Dendritic cell treated with granulocyte-macrophage colony-stimulating factor and Interleukin-4, amounts not matched to agents 40 ng/mL and 50 ng/mL, for 4 days (primary cell): ENCODE results near the gene PANK1.

Experiments
- H3K27ac Mint-ChIP-seq: one replicate; pipeline ENCODE4 v1.8.0; 2022; ENCODE audit warnings: mild to moderate bottlenecking, mixed read lengths
- H3K27me3 Mint-ChIP-seq: one replicate; pipeline ENCODE4 v1.8.0; 2022; ENCODE audit warnings: mild to moderate bottlenecking, mixed read lengths
- H3K36me3 Mint-ChIP-seq: one replicate; pipeline ENCODE4 v1.8.0; 2022; ENCODE audit warnings: low read depth, mixed read lengths
- H3K4me1 Mint-ChIP-seq: one replicate; pipeline ENCODE4 v1.8.0; 2022; ENCODE audit warnings: low read depth, mixed read lengths
- H3K4me3 Mint-ChIP-seq: one replicate; pipeline ENCODE4 v1.8.0; 2022; ENCODE audit warnings: mild to moderate bottlenecking, moderate library complexity, mixed read lengths
- H3K9me3 Mint-ChIP-seq: one replicate; pipeline ENCODE4 v1.8.0; 2022; ENCODE audit warnings: mixed read lengths
- intact Hi-C: fragments of 100-400 bp; cut with micrococcal nuclease; formaldehyde crosslinking; loops from one replicate; pipeline ENCODE4 v1.15.0; 2022

The PANK1 gene

GRCh38 chr10:89645742-89646172 is 715 bp upstream of the PANK1 start:
- intact Hi-C loops: loop anchor here (2.0 kb wide), 1 partner anchor 55 kb away; the partner anchor contains the start of gene KIF20B
- Mint-ChIP-seq H3K4me3 (no peak overlapping the region), H3K27me3 (peaks cover 18% of the 10 kb centered on the region), H3K9me3 (no peaks in the 10 kb centered on the region), H3K36me3 (no peaks in the 10 kb centered on the region), H3K27ac (no peak overlapping the region), H3K4me1 (peaks cover 20% of the 10 kb centered on the region)

- H3K36me3 Mint-ChIP-seq: no peaks in the 10 kb centered on the region
- H3K9me3 Mint-ChIP-seq: no peaks in the 10 kb centered on the region
- H3K4me1 Mint-ChIP-seq: peaks cover 20% of the 10 kb centered on the region
- H3K27me3 Mint-ChIP-seq: peaks cover 18% of the 10 kb centered on the region
- no peak overlapping the region for H3K27ac Mint-ChIP-seq
- intact Hi-C loops: loop anchor here (2.0 kb wide), 1 partner anchor 56 kb away; the partner anchor contains the start of gene KIF20B
- H3K4me3 Mint-ChIP-seq: no peak overlapping the region
Measured at GRCh38 chr10:89644691-89644966, 413 bp downstream of the PANK1 start.

- Mint-ChIP-seq H3K4me1 (peaks cover 20% of the 10 kb centered on the region), H3K27me3 (peaks cover 14% of the 10 kb centered on the region), H3K4me3 (no peak overlapping the region), H3K27ac (no peak overlapping the region), H3K36me3 (no peaks in the 10 kb centered on the region), H3K9me3 (no peaks in the 10 kb centered on the region)
- intact Hi-C loops: loop anchor here (2.0 kb wide), 1 partner anchor 57 kb away; the partner anchor contains the start of gene KIF20B
Measured at GRCh38 chr10:89643812-89644690, 991 bp downstream of the PANK1 start.

DNA sequence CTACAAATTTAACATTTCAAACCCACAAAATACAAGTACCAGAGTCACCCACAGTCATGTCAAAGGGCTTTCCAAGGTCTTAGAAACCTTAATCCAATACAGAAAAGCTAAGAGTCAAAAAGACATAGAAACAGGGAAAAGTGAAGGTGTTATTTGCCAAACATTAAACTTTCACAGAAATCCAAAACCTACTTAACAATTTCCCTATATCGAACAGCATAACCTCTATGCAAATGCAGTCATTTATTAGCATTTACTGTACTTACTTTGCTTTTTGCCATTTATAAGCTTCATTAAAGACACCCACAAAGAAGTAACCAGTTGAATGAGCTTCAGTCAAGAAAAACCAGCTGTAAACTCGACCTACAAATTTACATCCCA is 1.6 kb downstream of the PANK1 start:
- Mint-ChIP-seq H3K36me3 (no peaks in the 10 kb centered on the region), H3K4me3 (no peak overlapping the region), H3K9me3 (no peaks in the 10 kb centered on the region), H3K27me3 (peaks cover 11% of the 10 kb centered on the region), H3K27ac (no peak overlapping the region), H3K4me1 (peaks cover 20% of the 10 kb centered on the region)
- intact Hi-C loops: no loop called here

DNA sequence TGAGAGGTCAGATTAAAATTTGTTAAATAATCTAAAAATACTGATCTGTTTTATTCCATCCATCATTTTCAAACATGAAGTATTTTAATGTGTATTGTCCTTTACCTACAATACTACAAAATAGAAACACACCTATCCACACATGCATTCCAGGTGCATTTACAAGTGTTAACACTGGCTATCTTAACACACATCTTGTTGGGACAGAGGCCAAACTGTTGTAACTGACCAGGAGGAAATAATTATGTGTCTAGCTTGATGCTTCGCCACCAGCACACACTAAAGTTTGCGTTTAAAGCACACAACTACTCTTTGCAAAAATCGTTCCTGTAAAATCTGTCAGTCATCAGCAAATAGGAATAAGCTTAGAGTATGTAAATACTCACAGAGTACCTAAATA is 2.8 kb downstream of the PANK1 start:
- Mint-ChIP-seq H3K27me3 (peaks cover 9% of the 10 kb centered on the region), H3K4me1 (peaks cover 18% of the 10 kb centered on the region), H3K27ac (no peak overlapping the region), H3K4me3 (no peak overlapping the region), H3K9me3 (no peaks in the 10 kb centered on the region), H3K36me3 (no peaks in the 10 kb centered on the region)
- intact Hi-C loops: no loop called here

- Mint-ChIP-seq H3K4me3 (no peak overlapping the region), H3K36me3 (no peaks in the 10 kb centered on the region), H3K27me3 (peaks cover 2% of the 10 kb centered on the region), H3K27ac (no peak overlapping the region), H3K9me3 (no peaks in the 10 kb centered on the region), H3K4me1 (peaks cover 9% of the 10 kb centered on the region)
- intact Hi-C loops: no loop called here
Measured at GRCh38 chr10:89640241-89640640, 4.8 kb downstream of the PANK1 start.

- no peak overlapping the region for H3K27ac Mint-ChIP-seq
- no peaks in the 10 kb centered on the region for H3K36me3 Mint-ChIP-seq
- no peak overlapping the region for H3K4me3 Mint-ChIP-seq
- peaks cover 5% of the 10 kb centered on the region for H3K4me1 Mint-ChIP-seq
- no peaks in the 10 kb centered on the region for H3K9me3 Mint-ChIP-seq
- intact Hi-C loops: no loop called here
- H3K27me3 Mint-ChIP-seq: no peaks in the 10 kb centered on the region
Measured at GRCh38 chr10:89639326-89639725, 5.7 kb downstream of the PANK1 start.

- Mint-ChIP-seq H3K4me1 (peaks cover 5% of the 10 kb centered on the region), H3K4me3 (no peak overlapping the region), H3K9me3 (no peaks in the 10 kb centered on the region), H3K27ac (no peak overlapping the region), H3K27me3 (no peaks in the 10 kb centered on the region), H3K36me3 (no peaks in the 10 kb centered on the region)
- intact Hi-C loops: no loop called here
Measured at GRCh38 chr10:89637113-89637512, 7.9 kb downstream of the PANK1 start.

GRCh38 chr10:89634637-89635036 is 10.4 kb downstream of the PANK1 start:
- Mint-ChIP-seq H3K4me1 (peaks cover 5% of the 10 kb centered on the region), H3K27me3 (no peaks in the 10 kb centered on the region), H3K4me3 (no peak overlapping the region), H3K36me3 (no peaks in the 10 kb centered on the region), H3K9me3 (no peaks in the 10 kb centered on the region), H3K27ac (no peak overlapping the region)
- intact Hi-C loops: no loop called here

- peaks cover 5% of the 10 kb centered on the region for H3K4me1 Mint-ChIP-seq
- no peaks in the 10 kb centered on the region for H3K9me3 Mint-ChIP-seq
- no peaks in the 10 kb centered on the region for H3K36me3 Mint-ChIP-seq
- no peak overlapping the region for H3K4me3 Mint-ChIP-seq
- no peak overlapping the region for H3K27ac Mint-ChIP-seq
- H3K27me3 Mint-ChIP-seq: no peaks in the 10 kb centered on the region
- intact Hi-C loops: no loop called here
Measured at GRCh38 chr10:89633484-89633883, 11.6 kb downstream of the PANK1 start.

GRCh38 chr10:89632824-89633223 is 12.2 kb downstream of the PANK1 start:
- Mint-ChIP-seq H3K27me3 (no peaks in the 10 kb centered on the region), H3K36me3 (no peaks in the 10 kb centered on the region), H3K9me3 (no peaks in the 10 kb centered on the region), H3K4me1 (peaks cover 5% of the 10 kb centered on the region), H3K4me3 (no peak overlapping the region), H3K27ac (no peak overlapping the region)
- intact Hi-C loops: no loop called here

- H3K27me3 Mint-ChIP-seq: no peaks in the 10 kb centered on the region
- H3K4me3 Mint-ChIP-seq: no peak overlapping the region
- H3K27ac Mint-ChIP-seq: no peak overlapping the region
- H3K36me3 Mint-ChIP-seq: no peaks in the 10 kb centered on the region
- peaks cover 9% of the 10 kb centered on the region for H3K9me3 Mint-ChIP-seq
- no peaks in the 10 kb centered on the region for H3K4me1 Mint-ChIP-seq
- intact Hi-C loops: no loop called here
Measured at GRCh38 chr10:89627830-89628229, 17.2 kb downstream of the PANK1 start.

GRCh38 chr10:89625041-89625765 is 19.8 kb downstream of the PANK1 start:
- Mint-ChIP-seq H3K9me3 (peaks cover 19% of the 10 kb centered on the region), H3K4me3 (no peak overlapping the region), H3K4me1 (no peaks in the 10 kb centered on the region), H3K27me3 (no peaks in the 10 kb centered on the region), H3K36me3 (peaks cover 7% of the 10 kb centered on the region), H3K27ac (no peak overlapping the region)
- intact Hi-C loops: no loop called here

GRCh38 chr10:89624020-89624419 is 21.0 kb downstream of the PANK1 start:
- Mint-ChIP-seq H3K9me3 (peaks cover 30% of the 10 kb centered on the region), H3K36me3 (peaks cover 8% of the 10 kb centered on the region), H3K27ac (no peak overlapping the region), H3K4me3 (no peak overlapping the region), H3K27me3 (no peaks in the 10 kb centered on the region), H3K4me1 (no peaks in the 10 kb centered on the region)
- intact Hi-C loops: no loop called here
